GM12865 (cell line): ENCODE results near the gene LMBRD2.

Experiments used
- DNase-seq: peaks from one replicate; pipeline ENCODE4 v3.0.0; 2010; ENCODE audit warnings: low read depth
- H3K4me3 ChIP-seq: 2 replicates; pipeline ENCODE4 v1.5.1; 2011; ENCODE audit warnings: mild to moderate bottlenecking, low read depth, low read length, control low read depth
- TF ChIP-seq, protein P1 (sequence below): IDR thresholded peaks from 2 replicates; pipeline ENCODE4 v1.5.1; 2011; ENCODE audit warnings: low read length, control low read depth, low read depth, inconsistent platforms; ENCODE audit not compliant: insufficient read depth; ENCODE audit errors: missing control alignments

Gene LMBRD2

DNA sequence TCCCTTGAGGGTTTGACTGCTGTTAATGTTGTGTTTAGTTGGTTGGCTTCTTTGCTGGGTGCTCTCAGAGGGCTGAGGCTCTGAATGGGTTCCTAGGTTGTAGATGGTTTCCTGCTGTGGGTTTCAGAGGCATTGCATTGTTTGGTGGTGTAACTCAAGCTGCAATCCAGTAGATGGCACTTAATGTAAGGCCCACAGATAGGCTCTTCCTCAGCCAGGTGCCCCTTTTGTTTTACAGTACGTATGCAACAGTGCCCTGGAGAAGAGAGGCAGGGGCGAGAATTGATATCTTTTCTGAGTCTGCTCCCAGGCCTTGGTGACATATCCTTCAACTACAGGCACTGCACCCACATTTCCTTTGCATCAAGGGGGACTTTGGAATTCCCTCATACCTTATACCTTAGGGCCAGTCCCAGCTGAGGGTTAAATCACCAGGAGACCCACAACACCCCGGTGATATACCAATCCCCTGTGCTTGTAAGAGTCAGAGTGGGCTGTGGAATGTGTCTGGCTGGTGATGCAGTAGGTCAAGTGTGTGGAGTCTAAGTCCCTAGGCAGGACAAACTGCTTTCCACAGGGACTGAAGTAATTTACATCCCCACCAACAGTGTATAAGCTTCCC, 78.0 kb downstream of the LMBRD2 start:
- H3K4me3 ChIP-seq, result no peak overlapping the region
- TF ChIP-seq, protein P1, sequence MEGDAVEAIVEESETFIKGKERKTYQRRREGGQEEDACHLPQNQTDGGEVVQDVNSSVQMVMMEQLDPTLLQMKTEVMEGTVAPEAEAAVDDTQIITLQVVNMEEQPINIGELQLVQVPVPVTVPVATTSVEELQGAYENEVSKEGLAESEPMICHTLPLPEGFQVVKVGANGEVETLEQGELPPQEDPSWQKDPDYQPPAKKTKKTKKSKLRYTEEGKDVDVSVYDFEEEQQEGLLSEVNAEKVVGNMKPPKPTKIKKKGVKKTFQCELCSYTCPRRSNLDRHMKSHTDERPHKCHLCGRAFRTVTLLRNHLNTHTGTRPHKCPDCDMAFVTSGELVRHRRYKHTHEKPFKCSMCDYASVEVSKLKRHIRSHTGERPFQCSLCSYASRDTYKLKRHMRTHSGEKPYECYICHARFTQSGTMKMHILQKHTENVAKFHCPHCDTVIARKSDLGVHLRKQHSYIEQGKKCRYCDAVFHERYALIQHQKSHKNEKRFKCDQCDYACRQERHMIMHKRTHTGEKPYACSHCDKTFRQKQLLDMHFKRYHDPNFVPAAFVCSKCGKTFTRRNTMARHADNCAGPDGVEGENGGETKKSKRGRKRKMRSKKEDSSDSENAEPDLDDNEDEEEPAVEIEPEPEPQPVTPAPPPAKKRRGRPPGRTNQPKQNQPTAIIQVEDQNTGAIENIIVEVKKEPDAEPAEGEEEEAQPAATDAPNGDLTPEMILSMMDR, result peak; percentile 49
- peak; percentile 67 for DNase-seq

DNA sequence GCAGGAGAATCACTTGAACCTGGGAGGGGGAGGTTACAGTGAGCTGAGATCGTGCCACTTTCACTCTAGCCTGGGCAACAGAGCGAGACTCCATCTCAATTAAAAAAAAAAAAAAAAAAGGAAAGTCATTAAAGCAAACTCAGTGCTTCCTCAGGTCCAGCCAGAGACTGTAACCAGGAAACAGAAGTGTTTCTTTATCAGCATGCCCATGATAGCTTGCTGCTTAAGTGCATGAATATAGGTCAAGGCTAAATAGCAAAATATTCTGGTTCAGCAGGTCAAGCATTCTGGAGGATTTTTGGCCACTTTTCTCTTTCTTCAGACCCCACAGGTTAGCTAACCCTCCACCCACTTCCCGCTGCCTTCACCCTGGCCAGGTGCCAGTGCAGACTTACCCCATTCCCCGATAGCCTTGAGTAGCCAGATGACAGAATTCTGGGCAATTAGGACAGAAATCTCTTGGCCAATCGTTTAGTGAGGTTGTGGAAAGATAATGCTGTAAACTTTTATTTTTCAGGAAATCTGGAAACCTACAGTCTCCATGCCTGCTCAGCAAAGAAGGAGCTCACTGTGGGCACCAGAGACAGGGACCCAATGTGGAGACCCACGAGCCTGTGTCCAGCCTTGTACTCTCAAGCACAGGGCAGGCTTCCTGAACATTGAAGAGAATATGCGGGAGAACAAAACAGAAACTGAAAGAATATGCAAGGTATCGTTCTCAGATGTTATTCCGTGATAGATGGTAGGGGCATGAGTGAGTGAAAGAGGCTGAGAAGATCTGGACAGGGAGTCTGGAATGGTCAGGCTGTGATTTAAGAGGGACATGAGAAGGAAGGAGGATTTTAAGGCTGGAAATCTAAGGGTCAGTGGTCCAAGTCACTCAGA, 80.8 kb downstream of the LMBRD2 start:
- H3K4me3 ChIP-seq, result peak overlapping the region; percentile 9; the same call in 1 of the 2 replicates
- peak; percentile 16 for DNase-seq
- TF ChIP-seq, protein P1, result no peak

DNA sequence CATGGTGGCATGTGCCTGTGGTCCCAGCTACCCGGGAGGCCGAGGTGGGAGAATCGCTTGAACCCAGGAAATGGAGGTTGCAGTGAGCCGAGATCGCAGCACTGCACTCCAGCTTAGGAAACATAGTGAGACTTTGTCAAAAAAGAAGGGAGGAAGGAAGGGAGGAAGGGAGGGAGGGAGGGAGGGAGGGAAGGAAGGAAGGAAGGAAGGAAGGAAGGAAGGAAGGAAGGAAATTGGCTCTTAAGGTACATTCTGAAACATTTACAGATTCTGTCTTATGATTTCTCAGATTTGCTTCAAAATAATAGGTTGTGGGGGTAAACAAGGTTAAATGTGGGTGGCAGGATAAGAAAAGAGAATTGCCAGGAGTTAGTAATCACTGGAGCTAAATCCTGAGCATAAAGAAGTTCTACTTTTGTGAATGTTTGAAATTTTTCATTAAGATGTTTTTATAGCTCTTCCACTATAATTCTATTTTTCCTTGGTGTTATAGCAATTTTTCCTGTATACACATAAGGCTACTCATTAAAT, 82.9 kb downstream of the LMBRD2 start:
- no peak overlapping the region for H3K4me3 ChIP-seq
- TF ChIP-seq, protein P1, result no peak
- no peak for DNase-seq

GRCh38 chr5:36066540-36067210, 85.0 kb downstream of the LMBRD2 start, which contains the start of gene UGT3A2:
Gene UGT3A2 (minus strand): TSS chr5:36066882. CDS start chr5:36066789, 93 bp downstream.
- TF ChIP-seq, protein P1, result no peak
- DNase-seq, result no peak
- H3K4me3 ChIP-seq, result no peak within 1 kb of the TSS

GRCh38 chr5:36066001-36066539, 85.6 kb downstream of the LMBRD2 start:
- no peak for DNase-seq
- TF ChIP-seq, protein P1, result no peak
- no peak overlapping the region for H3K4me3 ChIP-seq

- TF ChIP-seq, protein P1, result peak; percentile 21
- no peak overlapping the region for H3K4me3 ChIP-seq
- peak; percentile 44 for DNase-seq
Measured at GRCh38 chr5:36060420-36060887, 91.2 kb downstream of the LMBRD2 start.
